ENCODE results near the gene CD79A. TPM values are rescaled to one million over a fixed set of nuclear protein-coding genes. Genes with fewer than 3 reads are reported as not detected.
A peak's percentile ranks its signal among the peaks of the same experiment; 100 is the strongest.

CD79A gene
- 1.2 and 2.0 TPM in 2 replicates for total RNA-seq
- polyA plus RNA-seq (2012): 0.25 TPM

DNA sequence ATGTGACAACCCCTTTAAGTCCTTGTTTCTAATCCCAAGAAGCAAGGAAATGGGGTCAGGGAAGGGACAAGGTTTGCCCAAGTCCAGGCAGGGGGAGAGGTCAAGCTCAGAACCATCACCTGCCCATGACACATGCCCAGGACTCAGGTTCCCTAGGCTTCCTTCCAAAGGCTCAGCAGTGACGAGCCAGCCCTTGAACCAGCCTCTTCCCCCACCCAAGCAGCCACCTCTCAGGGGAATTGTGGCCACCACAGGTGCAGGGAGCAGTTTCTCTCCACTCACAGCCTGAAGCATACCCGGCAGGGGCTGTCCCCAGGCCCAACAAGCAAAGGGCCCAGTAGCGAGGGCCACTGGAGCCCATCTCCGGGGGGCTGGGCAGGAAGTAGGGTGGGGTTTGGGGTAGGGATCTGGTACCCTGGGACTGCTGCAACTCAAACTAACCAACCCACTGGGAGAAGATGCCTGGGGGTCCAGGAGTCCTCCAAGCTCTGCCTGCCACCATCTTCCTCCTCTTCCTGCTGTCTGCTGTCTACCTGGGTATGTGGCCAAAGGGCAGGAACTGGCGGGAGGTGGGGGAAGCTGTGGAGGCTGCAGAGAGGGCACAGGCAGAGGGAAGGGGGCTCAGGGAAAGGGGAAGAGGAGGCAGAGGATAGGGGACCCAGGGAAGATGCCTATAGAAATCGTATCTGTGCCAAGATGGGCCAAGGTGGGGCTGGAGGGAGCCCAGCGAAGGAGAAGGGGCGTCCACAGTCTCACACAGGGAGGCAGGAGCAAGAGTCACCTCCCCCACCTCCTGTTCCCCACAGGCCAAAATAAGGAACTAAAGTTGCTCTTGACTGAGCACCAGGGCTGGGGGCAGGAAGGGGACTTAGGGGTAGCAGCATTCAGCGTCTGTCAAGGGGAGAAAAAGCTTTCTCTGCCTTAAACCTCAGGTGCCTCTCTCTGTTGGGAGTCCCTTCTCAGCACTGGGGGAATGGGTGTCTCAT, at the start of gene CD79A:
Gene CD79A, plus strand, starts transcription at position 433 of the 986 bp plus-strand sequence. Its CDS starts 26 bp downstream, at position 459.
- peak; percentile 37 for DNase-seq (ENCODE audit: low read depth)

DNA sequence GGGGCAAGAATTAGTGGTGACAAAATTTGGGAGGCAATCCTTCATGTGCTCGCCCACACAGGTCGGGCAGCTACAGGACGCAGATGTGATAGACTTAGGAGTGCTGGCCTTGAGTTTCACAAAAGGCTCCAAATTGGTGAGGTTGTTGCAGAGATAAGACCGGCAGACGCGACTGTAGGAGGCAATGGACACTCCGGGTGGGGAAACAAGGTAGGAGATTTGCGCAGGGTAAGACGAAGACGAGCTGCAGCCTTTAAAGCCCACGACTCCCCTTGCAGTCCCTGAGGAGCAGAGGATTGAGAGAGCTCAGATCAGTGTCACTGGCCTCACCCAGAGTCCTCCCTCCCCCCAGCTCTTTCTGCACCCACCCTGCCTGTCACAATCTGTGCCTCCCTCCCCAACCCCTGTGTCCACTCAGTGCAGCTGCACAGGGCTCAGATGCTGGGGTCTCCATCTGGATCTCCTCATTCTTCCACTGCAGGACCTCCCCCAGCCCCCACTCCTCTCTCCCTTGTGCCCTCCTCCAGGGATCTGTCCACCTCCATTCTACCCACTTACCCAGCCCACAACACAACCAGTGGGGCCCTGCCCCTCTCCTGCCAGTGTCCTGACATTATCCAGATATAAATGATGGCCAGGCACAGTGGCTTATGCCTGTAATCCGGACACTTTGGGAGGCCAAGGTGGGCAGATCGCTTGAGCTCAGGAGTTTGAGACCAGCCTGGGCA, 38.9 kb upstream of the CD79A start:
- no peak for DNase-seq (ENCODE audit: low read depth)

DNA sequence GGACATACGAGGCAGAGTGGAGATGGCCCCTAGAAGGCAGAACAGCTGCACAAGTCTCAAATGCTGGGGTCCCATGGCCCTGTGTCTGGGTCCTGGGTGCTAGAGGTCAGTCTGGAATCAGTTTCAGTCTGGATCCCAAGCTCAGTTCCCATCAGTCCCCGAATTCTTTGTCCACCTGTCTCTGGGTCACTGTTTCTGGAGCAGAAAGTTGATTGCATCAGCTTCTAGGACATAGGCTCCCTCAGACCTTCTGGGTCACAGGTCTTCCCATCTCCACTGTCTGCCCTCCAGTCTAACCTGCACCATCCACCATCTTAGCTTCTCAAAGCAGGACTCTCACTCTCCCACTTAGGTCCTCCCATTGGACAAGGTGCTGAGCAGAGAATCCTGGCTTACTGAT, 37.9 kb upstream of the CD79A start:
- DNase-seq (ENCODE audit: low read depth): no peak

DNA sequence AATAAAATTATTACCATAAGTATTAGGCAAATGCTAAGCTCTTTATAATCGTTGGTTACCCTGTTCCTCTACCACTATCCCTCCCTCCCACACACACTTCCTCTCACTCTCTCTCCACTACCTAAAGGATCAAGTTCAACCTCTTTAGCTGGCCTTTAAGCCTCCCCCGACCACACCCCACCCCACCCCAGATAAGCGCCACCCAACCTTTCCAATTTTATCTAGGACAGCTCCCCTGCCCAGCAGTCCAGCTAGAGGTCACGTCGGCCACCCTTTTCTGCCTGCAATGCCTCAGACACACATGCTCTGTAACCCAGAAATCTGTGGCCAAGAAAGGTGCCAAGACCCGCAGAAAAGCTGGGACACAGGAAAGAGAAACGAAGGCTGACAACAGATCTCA, 33.7 kb upstream of the CD79A start:
- no peak for DNase-seq (ENCODE audit: low read depth)

DNA sequence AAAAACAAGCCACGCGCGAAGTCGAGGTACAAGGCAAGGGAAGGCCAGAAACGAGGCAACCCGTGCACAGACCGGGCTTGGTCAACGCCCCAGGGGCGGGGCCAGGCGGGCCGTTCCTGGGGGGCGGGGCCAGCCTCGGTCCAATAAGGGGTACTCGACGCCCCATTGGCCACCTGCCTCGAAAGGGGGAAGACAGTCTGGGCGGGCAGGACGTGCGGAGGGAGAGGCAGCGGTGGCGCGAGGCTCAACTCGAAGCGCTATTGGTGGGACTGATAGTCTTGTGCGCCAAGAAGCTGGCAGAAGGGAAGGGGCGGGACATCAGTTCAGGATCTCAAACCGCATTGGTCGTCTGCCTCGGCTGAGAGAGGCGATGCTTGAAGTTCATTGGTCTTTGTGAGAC, 32.5 kb upstream of the CD79A start, which contains the start of gene LYPD4:
Gene LYPD4, minus strand, starts transcription at position 83 of the 400 bp plus-strand sequence. CDS start 5,398 bp downstream, outside the sequence.
- DNase-seq (ENCODE audit: low read depth): no peak

DNA sequence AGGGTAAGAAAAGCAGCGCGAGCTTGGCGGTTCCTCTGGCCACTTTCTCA, 32.3 kb upstream of the CD79A start, which contains the start of gene DMRTC2:
Gene DMRTC2, plus strand, starts transcription at position 42 of the 50 bp plus-strand sequence. CDS start 2,387 bp downstream, outside the sequence.
- DNase-seq (ENCODE audit: low read depth): no peak

DNA sequence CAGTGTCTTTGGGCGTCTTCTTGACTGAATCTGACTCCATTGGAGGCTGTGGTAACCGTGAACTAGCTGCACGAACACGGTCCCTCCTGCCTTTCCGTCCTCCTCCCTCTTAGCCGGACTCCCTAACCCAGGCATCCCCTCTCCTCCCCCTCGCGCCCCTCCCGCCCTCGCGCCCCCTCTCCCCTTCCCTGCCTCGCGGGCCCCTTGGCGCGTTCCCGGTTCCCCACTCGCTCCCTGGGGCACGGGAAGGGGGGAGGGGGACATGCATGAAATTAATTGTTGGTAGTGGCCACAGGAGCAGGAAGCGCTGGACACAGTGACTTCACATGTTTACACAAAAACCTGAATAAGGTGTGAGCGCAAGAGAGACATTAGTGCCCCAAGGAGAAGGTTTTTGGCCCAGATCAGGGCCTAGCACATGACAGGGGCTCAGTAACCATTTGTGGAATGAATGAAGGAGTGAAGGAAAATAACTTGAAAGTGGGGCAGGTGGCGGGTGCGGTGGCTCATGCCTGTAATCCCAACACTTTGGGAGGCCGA, 32.0 kb upstream of the CD79A start:
- DNase-seq (ENCODE audit: low read depth): no peak

DNA sequence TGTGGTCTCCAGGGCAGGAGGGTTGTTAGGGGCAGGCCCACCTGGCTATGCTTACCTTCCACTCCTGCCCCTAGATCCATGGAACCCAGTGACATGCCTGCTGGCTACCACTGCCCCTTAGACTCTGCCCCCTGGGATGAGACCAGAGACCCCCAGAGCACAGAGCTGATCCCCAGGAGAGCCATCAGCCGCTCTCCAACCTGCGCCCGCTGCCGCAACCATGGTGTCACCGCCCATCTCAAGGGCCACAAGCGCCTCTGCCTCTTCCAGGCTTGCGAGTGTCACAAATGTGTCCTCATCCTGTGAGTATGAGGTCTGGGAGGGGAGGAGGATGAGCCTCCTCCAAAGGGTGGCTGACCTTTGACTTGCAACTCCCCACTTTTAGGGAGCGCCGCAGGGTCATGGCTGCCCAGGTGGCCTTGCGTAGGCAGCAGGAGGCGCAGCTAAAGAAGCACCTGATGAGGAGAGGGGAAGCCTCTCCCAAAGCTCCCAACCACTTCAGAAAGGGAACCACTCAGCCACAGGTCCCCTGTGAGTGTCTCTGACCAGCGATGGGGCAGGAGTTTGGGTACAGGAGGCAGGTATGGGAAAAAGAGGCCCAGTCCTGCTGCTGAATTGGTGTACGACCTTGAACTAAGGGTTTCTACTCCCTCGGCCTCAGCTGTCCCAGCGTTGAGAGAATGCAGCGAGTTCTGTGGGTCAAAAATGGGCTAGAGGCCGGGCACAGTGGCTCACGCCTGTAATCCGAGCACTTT, 29.6 kb upstream of the CD79A start:
- DNase-seq (ENCODE audit: low read depth): no peak

DNA sequence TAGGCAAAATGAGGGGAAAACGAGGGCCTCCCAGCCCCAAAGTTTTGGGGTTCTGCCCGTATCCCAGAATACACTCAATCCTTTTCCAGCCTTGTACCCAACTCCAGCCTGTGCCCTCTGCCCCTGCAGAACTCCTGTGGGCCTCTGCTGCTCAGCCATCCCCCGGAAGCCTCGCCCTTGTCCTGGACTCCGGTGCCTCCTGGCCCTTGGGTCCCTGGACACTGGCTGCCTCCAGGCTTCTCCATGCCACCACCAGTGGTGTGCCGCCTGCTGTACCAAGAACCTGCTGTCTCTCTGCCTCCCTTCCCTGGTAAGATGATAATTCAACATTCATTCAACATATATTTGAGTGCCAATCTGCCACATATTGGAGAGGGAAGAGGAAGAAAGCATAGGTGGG, 28.4 kb upstream of the CD79A start:
- DNase-seq (ENCODE audit: low read depth): no peak

DNA sequence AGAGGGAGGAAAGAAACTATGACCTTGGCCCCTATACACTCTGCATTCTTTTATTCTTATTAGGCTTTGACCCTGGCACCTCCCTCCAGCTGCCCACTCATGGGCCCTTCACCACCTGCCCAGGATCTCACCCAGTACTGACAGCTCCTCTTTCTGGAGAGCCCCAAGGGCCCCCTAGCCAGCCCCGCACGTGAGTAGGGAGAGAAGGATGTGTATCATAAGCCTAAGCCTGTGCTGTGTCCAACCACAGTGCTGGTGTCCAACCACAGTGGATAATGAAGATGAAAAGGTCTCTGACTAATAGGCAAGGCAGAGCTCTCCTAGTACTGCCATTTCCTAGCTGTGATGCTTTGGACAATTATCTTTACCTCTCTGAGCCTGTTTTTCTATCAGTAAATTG, 28.0 kb upstream of the CD79A start:
- no peak for DNase-seq (ENCODE audit: low read depth)

DNA sequence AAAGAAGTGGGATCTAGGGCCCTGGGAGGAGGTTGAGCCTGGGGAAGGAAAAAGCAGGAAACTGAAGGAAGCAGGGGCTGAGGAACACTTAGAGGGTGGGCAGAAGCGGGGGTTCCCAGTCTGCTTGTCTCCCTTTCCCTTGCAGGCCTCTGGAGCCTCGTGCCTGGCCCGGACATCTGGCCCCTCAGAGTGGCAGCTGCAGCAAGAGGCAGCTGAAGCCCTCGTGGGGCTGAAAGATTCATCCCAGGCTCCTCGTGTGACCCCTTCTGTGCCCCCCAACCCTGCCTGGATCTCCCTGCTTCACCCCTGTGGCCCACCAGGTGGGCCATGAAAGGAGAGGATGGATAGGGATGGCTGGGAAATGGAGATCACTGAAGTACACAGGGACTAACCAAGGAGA, 26.7 kb upstream of the CD79A start:
- DNase-seq (ENCODE audit: low read depth): no peak

DNA sequence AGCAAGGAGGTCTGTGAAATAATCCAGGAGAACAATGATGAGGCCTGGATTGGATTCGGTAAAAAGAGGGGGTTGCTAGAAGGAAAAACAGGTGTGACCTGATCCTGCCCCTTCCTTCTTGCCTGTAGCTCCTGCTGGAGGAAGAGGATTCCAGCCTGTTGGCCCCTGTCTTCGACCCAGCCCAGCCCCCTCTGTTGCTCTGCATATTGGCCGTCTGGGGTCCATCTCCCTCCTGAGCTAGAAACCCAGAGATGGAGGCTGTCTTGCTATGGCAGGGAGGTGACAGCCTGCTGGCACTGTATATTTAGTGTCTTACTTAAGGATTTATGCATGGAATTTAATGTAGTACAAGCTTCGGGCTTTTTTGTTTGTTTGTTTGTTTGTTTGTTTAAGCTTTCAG, 25.6 kb upstream of the CD79A start:
- DNase-seq (ENCODE audit: low read depth): no peak

DNA sequence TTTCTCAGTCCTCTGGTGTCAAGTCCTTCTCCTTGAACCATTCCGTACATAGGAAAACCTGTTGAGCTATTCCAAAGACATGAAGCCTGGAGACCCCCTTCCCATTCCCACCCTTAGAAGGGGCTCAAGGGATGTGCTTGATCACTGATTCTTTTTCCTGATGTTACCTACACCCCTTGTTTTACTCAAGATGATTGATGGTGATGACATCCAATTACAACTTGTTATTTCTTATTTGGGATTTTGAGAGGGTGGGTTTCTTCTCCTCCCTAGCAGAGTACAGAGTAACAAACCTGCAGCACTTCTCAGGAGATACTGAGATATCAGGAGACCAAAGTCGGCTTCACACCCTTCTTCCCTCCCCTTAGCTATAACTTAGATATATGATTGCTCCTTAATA, 23.7 kb upstream of the CD79A start:
- no peak for DNase-seq (ENCODE audit: low read depth)

DNA sequence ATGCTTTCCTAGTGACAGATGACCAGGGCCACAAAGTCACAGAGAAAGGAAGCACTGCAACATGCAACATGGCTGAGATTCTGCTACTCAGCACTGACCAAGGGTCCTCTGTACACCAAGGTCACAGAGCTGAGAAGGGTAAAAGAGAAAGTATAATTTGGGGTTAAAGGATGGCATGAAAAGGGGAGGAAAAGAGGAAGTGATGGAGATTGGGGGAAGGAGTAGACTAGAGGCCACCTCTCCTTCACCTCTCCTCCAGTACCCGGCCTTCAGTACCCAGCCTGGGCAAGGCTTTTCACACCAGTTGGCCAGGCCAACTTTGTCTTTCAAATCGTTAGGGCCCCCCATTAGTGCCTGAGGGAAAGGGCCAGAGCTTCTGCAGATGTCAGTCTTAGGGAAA, 23.3 kb upstream of the CD79A start:
- no peak for DNase-seq (ENCODE audit: low read depth)

DNA sequence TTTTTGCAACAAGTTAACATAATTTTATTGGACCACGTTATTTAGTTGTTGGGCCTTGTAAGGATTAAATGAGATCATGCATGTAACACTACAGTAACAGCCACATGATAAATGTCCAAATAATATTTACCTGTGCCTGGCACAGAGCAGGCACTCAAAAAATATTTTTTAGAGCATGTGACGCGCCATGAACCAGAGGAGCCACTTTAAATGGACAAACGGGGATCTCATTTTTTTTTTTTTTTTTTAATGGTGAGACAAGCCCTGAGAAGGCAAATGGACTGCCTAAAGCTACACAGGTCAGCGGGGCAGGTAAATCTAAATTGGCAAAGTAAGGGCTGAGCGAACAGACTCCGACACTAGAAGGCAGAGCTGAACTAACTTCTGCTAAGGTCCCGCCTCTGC, 17.9 kb upstream of the CD79A start:
- DNase-seq (ENCODE audit: low read depth): no peak

DNA sequence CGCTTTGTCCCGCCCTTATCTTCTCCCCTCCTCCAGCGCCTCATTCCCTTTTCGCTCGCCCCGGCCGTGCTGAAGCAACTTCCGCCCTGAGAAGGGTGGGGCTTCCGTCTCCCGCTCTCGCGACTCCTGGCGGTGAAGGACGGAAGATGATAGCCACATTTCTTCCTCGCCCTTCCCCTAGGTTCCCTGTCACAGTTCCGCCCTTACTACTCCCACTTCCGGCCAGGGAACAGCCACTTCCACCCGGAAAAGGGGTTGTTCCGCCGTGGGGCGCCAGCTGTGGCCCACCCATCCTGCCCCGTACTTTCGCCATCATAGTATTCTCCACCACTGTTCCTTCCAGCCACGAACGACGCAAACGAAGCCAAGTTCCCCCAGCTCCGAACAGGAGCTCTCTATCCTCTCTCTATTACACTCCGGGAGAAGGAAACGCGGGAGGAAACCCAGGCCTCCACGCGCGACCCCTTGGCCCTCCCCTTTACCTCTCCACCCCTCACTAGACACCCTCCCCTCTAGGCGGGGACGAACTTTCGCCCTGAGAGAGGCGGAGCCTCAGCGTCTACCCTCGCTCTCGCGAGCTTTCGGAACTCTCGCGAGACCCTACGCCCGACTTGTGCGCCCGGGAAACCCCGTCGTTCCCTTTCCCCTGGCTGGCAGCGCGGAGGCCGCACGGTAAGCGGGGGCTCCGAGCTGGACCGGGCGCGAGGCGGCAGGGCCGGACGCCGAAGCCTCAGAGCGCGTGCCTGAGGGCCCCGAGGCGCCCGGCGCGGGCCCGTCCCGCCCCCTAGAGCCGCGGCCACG, 17.3 kb upstream of the CD79A start, which contains the start of gene RPS19:
Gene RPS19, plus strand, starts transcription at position 638 of the 801 bp plus-strand sequence. CDS start 520 bp downstream, outside the sequence.
- DNase-seq (ENCODE audit: low read depth): peak; percentile 99

DNA sequence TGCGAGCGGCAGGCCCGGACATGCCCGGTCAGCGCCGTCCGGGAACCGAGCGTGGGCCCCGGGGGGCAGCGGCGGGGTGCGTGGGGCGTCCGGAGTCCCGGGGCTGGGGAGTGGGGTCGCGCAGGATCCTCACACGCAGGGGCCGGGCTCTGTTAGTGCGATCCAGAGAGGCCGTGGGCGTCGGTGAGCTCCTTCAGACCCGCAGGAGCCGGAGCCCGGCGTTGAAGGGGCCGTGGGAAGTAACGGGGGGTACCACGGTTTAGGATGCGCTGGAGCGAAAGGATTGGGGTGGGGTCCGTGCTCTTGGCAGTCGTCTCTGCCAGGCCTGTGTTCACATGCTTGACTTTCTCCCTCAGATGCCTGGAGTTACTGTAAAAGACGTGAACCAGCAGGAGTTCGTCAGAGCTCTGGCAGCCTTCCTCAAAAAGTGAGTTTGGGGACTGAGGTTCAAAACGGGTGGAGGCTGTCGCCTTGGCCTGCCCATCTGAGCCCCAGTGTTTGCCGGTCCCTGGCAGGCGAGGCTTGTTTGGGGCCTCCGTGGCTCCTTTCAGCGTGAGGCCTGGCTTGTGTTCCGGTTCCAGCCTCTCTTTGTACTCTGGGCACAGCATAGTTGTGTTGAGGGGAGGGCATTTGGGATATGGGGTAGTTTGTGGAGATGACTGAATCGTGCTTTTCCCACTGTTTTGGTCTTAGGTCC, 16.5 kb upstream of the CD79A start:
- DNase-seq (ENCODE audit: low read depth): no peak

DNA sequence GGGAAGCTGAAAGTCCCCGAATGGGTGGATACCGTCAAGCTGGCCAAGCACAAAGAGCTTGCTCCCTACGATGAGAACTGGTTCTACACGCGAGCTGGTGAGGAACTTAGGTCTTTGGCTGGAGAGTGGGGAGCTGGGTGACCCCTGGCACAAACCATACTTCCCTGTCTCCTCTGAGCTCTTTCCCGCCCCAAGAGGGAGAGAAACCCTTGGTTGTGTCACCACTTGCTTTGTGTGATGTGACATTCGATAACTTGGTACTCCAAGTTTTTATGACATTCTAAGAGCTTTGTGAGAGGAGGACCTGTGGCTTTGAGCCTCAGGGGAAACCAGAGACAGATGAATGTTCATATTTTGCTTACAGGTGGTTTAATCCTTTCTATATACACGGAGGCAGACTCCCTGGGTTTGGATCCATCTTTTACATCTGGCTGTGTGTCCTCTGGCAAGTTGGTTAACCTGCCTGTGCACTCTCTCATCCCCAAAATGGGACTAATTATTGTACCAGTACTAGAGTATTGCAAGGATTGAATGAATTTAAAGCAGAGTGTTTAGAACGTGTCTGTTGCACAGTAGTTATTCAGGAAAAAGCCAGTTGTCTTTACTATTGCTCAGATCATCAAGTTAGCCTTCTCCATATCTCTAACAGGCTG, 15.8 kb upstream of the CD79A start:
- DNase-seq (ENCODE audit: low read depth): no peak

DNA sequence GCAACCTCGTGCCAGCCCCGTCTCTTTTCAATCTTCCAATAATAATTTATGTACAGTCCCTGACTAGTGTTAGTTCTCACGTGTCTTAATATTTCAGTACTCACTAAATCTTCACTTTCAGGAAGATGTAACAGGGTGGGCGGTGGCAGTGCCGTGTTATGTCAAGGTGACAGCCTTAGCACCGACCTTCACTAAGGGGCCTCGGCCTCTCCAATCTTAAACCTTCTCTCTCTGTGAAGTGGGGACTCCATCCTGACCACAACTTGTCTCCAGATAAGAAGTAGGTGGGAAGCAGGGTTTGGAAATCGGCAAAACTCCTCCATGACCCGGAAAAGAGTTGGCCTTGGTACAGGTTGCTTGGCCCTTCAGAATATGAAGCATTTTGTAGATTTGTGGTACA, 15.2 kb upstream of the CD79A start:
- no peak for DNase-seq (ENCODE audit: low read depth)

Measured in myocyte (in vitro differentiated cells).